ENCODE data around the gene SP1. TPM values are rescaled to one million over a fixed set of nuclear protein-coding genes. Genes with fewer than 3 reads are reported as not detected.
"Not testable (repeated sequence)": the region's sequence is repeated elsewhere in the genome, so short reads cannot be mapped to it uniquely, and the experiment has no call there.

Gene SP1
- total and polyA plus RNA-seq, 10 donors, result 9.1 to 92.8 (median 84.1) TPM

GRCh38 chr12:53389702-53390101 is 9.7 kb downstream of the SP1 start:
- H3K36me3 ChIP-seq, result peaks cover 0 to 90% (median 28%) of the 10 kb centered on the region in 6 donors
- H3K4me1 ChIP-seq, result peaks cover 38 to 87% (median 77%) of the 10 kb centered on the region in 6 donors
- H3K9me3 ChIP-seq, result no peaks in the 10 kb centered on the region
- TF ChIP-seq, protein P1, sequence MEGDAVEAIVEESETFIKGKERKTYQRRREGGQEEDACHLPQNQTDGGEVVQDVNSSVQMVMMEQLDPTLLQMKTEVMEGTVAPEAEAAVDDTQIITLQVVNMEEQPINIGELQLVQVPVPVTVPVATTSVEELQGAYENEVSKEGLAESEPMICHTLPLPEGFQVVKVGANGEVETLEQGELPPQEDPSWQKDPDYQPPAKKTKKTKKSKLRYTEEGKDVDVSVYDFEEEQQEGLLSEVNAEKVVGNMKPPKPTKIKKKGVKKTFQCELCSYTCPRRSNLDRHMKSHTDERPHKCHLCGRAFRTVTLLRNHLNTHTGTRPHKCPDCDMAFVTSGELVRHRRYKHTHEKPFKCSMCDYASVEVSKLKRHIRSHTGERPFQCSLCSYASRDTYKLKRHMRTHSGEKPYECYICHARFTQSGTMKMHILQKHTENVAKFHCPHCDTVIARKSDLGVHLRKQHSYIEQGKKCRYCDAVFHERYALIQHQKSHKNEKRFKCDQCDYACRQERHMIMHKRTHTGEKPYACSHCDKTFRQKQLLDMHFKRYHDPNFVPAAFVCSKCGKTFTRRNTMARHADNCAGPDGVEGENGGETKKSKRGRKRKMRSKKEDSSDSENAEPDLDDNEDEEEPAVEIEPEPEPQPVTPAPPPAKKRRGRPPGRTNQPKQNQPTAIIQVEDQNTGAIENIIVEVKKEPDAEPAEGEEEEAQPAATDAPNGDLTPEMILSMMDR (IDR thresholded peaks at IDR 0.05 in 8 of 11, conservative IDR thresholded peaks at IDR 0.05 in 3 of 11), result no peak
- no peak for TF ChIP-seq POLR2AphosphoS5 (IDR thresholded peaks at IDR 0.05)
- no peak for TF ChIP-seq POLR2A (IDR thresholded peaks at IDR 0.05)
- no peak overlapping the region for H3K4me3 ChIP-seq
- no peak for DNase-seq
- no peaks in the 10 kb centered on the region for H3K27me3 ChIP-seq (replicated peaks in 1 of 7)
- H3K27ac ChIP-seq, result peak overlapping the region in 3 of 8 donors; percentile 30 to 52 (median 47)
- 81 to 97% (median 91%) methylated on average over 3 of the region's 3 CpGs for WGBS, 5 donors
- intact Hi-C loops (cut with DNase I; ENCODE audit: low total_unique reads), result no loop called here

GRCh38 chr12:53391724-53392123 is 11.7 kb downstream of the SP1 start:
- no peaks in the 10 kb centered on the region for H3K27me3 ChIP-seq (replicated peaks in 1 of 7)
- no peak for DNase-seq
- TF ChIP-seq POLR2A (IDR thresholded peaks at IDR 0.05), result no peak
- WGBS, 5 donors, result 72 to 79% (median 74%) methylated on average over 5 of the region's 5 CpGs
- H3K36me3 ChIP-seq, result peaks cover 0 to 90% (median 20%) of the 10 kb centered on the region in 6 donors
- H3K4me1 ChIP-seq, result peaks cover 27 to 82% (median 63%) of the 10 kb centered on the region in 6 donors
- intact Hi-C loops (cut with DNase I; ENCODE audit: low total_unique reads), result no loop called here
- H3K4me3 ChIP-seq, result no peak overlapping the region
- H3K27ac ChIP-seq, result peak overlapping the region in 2 of 8 donors; percentile 47 to 52
- no peaks in the 10 kb centered on the region for H3K9me3 ChIP-seq

GRCh38 chr12:53399896-53400295 is 19.9 kb downstream of the SP1 start:
- intact Hi-C loops (cut with DNase I; ENCODE audit: low total_unique reads), result no loop called here
- Histone ChIP-seq H3K9me3 (no peaks in the 10 kb centered on the region), H3K4me1 (peaks cover 0 to 50% (median 20%) of the 10 kb centered on the region in 6 donors), H3K36me3 (peaks cover 0 to 98% (median 33%) of the 10 kb centered on the region in 6 donors), H3K27ac (no peak overlapping the region), H3K27me3 (replicated peaks in 1 of 7) (no peaks in the 10 kb centered on the region), H3K4me3 (no peak overlapping the region)
- peak; percentile 12 for DNase-seq
- WGBS, 5 donors, result 94 to 99% (median 94%) methylated on average over 7 of the region's 7 CpGs
- TF ChIP-seq POLR2A (IDR thresholded peaks at IDR 0.05), result no peak
- TF ChIP-seq POLR2AphosphoS5 (IDR thresholded peaks at IDR 0.05), result no peak
- TF ChIP-seq, protein P1 (IDR thresholded peaks at IDR 0.05 in 8 of 11, conservative IDR thresholded peaks at IDR 0.05 in 3 of 11), result no peak

- peak; percentile 29 for DNase-seq
Measured at GRCh38 chr12:53402351-53402750, 22.4 kb downstream of the SP1 start.

DNA sequence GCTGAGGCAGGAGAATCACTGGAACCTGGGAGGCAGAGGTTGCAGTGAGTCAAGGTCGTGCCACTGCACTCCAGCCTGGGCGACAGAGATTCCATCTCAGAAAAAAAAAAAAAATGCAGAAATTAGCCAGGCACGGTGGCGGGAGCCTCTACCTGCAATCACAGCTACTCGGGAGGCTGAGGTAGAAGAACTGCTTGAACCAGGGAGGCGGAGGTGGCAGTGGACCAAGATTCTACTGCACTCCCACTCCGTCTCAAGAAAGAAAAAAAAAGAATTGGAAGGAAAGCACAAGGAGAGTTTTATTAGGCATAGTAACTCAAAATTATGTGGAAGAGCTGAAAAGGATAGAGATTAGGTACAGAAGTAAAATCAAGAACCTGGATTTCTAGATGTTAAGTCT is 22.9 kb downstream of the SP1 start:
- WGBS, 5 donors, result 82 to 91% (median 86%) methylated on average over 7 of the region's 7 CpGs
- H3K36me3 ChIP-seq, result peaks cover 0 to 94% (median 45%) of the 10 kb centered on the region in 6 donors
- intact Hi-C loops (cut with DNase I; ENCODE audit: low total_unique reads), result no loop called here
- TF ChIP-seq POLR2A (IDR thresholded peaks at IDR 0.05), result no peak
- TF ChIP-seq, protein P1 (IDR thresholded peaks at IDR 0.05 in 8 of 11, conservative IDR thresholded peaks at IDR 0.05 in 3 of 11), result no peak
- no peak for TF ChIP-seq POLR2AphosphoS5 (IDR thresholded peaks at IDR 0.05)
- H3K9me3 ChIP-seq, result no peaks in the 10 kb centered on the region
- no peak overlapping the region for H3K4me3 ChIP-seq
- DNase-seq, result no peak
- H3K4me1 ChIP-seq, result peaks cover 0 to 27% (median 6%) of the 10 kb centered on the region in 6 donors
- H3K27ac ChIP-seq, result no peak overlapping the region
- H3K27me3 ChIP-seq (replicated peaks in 1 of 7), result no peaks in the 10 kb centered on the region

More at GRCh38 chr12:53402351-53402750, 22.4 kb downstream of the SP1 start:
- H3K4me3 ChIP-seq; H3K9me3 ChIP-seq; intact Hi-C loops (cut with DNase I; ENCODE audit: low total_unique reads); H3K27me3 ChIP-seq (replicated peaks in 1 of 7); H3K27ac ChIP-seq: not testable (repeated sequence)
- peak in 1 of 3 donors; percentile 12 for TF ChIP-seq POLR2AphosphoS5 (IDR thresholded peaks at IDR 0.05)
- Histone ChIP-seq H3K36me3 (peaks cover 0 to 94% (median 40%) of the 10 kb centered on the region in 6 donors), H3K4me1 (peaks cover 0 to 33% (median 9%) of the 10 kb centered on the region in 6 donors)
- WGBS, 5 donors, result 95 to 98% (median 96%) methylated on average over 16 of the region's 16 CpGs
